Fibroblast of lung (primary cell): ENCODE results near the gene NOTCH2.
"Not testable (repeated sequence)": the region's sequence is repeated elsewhere in the genome, so short reads cannot be mapped to it uniquely, and the experiment has no call there.

Source experiments
- EZH2 ChIP-seq: IDR thresholded peaks from 2 replicates; pipeline ENCODE4 v1.5.1; 2012; ENCODE audit warnings: low read length, control low read depth, mild to moderate bottlenecking; ENCODE audit errors: missing control alignments
- TF ChIP-seq, protein P1 (sequence below), 2 donors: IDR thresholded peaks in 1 of 2; conservative IDR thresholded peaks in 1 of 2; 1 replicate in 1 of 2; 2 replicates in 1 of 2; pipeline ENCODE4 v1.5.1; 2011 to 2012; ENCODE audit warnings: low read length in 2 of 2, control low read depth in 1 of 2, inconsistent platforms in 1 of 2, low read depth in 1 of 2, mild to moderate bottlenecking in 1 of 2

DNA sequence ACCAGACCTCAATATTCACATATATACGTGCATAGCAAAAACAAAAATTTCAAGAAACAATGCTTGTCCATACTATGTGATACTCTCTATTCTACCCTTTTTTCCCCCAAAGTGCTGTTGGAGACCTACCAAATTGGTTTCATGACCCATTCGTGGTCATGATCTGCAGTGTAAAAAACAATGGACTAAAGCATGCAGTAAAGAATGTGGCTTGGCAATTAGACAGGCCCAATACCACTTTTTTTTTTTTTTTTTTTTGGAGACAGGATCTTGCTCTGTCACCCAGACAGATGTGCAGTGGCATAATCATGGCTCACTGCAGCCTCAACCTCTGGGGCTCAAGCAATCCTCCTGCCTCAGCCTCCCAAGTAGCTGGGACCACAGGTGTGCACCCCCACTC, 21.3 kb downstream of the NOTCH2 start:
- TF ChIP-seq, protein P1, sequence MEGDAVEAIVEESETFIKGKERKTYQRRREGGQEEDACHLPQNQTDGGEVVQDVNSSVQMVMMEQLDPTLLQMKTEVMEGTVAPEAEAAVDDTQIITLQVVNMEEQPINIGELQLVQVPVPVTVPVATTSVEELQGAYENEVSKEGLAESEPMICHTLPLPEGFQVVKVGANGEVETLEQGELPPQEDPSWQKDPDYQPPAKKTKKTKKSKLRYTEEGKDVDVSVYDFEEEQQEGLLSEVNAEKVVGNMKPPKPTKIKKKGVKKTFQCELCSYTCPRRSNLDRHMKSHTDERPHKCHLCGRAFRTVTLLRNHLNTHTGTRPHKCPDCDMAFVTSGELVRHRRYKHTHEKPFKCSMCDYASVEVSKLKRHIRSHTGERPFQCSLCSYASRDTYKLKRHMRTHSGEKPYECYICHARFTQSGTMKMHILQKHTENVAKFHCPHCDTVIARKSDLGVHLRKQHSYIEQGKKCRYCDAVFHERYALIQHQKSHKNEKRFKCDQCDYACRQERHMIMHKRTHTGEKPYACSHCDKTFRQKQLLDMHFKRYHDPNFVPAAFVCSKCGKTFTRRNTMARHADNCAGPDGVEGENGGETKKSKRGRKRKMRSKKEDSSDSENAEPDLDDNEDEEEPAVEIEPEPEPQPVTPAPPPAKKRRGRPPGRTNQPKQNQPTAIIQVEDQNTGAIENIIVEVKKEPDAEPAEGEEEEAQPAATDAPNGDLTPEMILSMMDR (conservative IDR thresholded peaks at IDR 0.05 in 1 of 2, IDR thresholded peaks at IDR 0.05 in 1 of 2; ENCODE audit: low read depth in 1 of 2, low read length in 2 of 2): not testable (repeated sequence)
- not testable (repeated sequence) for TF ChIP-seq EZH2
